Right hindlimb (tissue), 1 donor: ENCODE data around the gene CTF1.
"Not testable (repeated sequence)": the region's sequence is repeated elsewhere in the genome, so short reads cannot be mapped to it uniquely, and the experiment has no call there.

Source experiments
- DNase-seq: peaks from one replicate; pipeline ENCODE4 v3.0.0-alpha.2; 2018

CTF1 gene

GRCh38 chr16:30896261-30896888 is at the start of gene CTF1:
Gene CTF1 (plus strand): TSS chr16:30896614. CDS start chr16:30896644, 30 bp downstream.
- DNase-seq, result peak; percentile 94

DNA sequence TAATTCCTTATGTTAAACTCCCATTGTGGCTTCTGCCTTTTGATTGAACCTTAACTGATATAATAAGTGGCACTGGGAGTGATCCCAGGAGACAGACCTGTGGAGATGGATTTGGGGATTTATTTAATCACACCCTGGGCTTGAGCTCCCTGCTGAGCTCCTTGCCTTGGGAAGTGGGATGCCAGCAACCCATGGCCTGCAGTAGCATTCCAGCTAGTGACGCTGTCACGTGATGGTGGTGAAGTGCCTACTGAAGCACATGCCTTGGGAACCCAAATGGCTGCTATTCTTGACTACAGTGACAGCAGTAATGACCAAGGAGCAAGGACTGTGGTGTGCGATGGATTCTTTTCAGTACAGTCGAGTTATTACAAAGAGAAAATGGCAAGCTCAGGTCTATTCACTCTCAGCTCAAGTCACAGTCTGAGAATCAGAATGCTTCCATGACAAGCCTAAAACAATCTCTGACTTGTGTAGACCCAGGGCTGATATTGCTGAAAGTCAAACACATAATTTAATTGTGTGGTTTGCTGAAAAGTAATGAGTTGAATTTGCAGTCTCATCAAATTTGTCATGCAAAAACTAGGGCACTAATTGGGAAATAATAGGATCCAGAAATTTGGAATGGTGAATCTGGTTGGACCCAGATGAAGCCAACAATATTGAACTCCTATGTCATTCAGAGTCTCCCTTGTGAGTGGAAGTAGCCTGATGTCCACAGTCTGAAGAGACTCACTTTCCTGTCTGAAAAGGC is 49.6 kb upstream of the CTF1 start:
- DNase-seq, result no peak

DNA sequence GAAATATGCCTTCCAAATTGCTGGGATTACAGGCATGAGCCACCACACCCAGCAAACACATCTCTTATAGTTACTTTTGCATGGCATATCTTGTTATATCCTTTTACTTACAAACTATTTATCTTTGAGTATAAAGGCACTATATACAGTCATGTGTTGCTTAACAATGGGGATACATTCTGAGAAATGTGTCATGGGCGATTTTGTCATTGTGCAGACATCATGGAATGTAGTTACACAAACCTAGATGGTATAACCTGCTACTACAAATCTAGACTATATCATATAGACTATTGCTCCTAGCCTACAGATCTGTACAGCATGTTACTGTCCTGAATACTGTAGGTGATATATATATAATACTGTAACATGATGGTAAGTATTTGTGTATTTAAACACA is 46.2 kb upstream of the CTF1 start:
- DNase-seq, result no peak

- no peak for DNase-seq
Observed at GRCh38 chr16:30853758-30854157, 42.7 kb upstream of the CTF1 start.

DNA sequence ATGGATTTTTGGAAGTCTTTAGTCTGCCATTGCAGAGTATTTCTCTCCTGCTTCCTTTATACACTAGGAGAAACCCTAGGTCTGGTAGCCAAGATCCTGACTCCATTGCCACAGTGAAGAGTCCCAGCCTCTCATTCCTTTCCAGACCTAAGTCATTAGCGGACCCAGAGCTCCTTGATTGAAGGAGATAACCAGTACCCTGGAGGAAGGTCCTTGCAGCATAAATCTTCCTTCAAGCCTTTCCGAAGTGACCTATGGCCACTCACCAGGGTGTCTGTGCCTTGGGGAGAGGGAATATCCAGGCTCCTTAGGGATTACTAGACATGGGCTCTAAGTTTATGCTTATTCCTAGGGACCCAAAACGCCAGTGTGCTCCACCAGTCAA is 38.3 kb upstream of the CTF1 start:
- no peak for DNase-seq

DNA sequence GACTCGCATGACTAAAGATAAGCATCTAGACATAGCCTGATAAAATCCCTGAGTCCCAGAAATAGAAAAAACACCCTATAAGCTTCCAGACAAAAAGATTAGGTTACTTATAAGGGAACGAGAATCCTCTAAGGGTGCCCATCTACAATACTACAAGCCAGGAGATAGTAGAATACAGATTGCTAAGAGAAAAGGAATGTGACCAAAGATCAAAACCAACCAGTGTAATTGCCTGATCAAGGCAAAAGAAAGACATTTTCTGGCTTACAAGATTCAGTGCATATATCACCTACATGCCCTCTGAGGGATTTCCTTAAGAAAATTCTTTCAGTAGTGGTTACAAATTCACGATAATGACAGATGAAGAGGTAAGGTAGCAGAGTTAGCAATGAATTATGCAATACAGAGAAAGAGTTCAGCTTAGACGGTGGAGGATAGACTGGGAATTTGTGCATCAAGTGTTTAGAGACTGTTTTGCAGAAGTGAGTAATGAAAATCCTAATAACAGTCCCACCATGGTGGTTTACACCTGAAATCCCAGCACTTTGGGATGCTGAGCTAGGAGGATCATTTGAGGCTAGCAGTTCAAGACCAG is 37.5 kb upstream of the CTF1 start:
- no peak for DNase-seq

DNA sequence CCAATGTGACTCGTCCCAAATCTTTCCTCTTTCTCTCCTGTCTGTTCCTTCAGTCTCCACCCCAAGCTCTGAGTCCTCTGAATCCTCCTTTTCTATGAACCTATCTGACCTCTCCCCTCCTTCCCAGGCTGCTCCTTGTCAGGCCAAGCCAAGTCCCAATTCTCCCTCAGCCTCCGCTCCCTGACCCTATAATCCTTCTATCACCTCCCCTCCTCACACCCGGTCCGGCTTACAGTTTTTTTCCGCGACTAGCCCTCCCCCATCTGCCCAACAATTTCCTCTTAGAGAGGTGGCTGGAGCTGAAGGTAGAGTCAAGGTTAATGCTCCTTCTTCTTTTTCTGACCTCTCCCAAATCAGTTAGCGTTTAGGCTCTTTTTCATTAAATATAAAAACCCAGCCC is 35.7 kb upstream of the CTF1 start:
- not testable (repeated sequence) for DNase-seq

DNA sequence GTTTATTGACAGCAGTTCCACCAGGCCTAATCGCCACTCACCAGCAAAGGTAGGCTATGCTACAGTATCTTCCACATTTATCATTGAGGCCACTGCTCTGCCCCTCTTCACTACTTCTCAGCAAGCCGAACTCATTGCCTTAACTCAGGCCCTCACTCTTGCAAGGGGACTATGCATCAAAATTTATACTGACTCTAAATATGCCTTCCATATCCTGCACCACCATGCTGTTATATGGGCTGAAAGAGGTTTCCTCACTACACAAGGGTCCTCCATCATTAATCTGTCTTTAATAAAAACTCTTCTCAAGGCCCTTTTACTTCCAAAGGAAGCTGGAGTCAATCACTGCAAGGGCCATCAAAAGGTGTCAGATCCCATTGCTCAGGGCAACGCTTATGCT is 33.2 kb upstream of the CTF1 start:
- not testable (repeated sequence) for DNase-seq

GRCh38 chr16:30866031-30866430 is 30.4 kb upstream of the CTF1 start:
- DNase-seq, result no peak

DNA sequence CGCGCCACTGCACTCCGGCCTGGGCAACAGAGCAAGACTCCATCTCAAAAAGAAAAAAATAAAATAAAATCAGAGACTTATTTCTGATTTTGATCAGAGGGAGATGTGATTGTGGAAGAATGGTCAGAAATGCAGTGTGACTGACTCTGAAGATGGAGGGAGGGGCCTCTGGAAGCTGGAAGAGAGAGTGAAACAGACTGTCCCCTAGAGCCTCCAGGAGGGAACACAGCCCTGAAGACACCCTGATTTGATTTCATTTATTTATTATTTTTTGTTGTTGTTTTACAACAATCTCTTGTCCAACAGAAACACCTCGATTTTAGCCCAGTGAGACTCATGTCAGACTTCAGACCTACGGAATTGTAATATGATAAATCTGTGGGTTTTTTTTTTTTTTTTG is 28.7 kb upstream of the CTF1 start:
- DNase-seq, result no peak

GRCh38 chr16:30870904-30871303 is 25.5 kb upstream of the CTF1 start:
- no peak for DNase-seq

- DNase-seq, result no peak
Observed at GRCh38 chr16:30874244-30874820, 22.1 kb upstream of the CTF1 start.

GRCh38 chr16:30874821-30875717 is 21.3 kb upstream of the CTF1 start:
- peak; percentile 95 for DNase-seq

- DNase-seq, result no peak
Observed at GRCh38 chr16:30875871-30876801, 20.3 kb upstream of the CTF1 start.

- no peak for DNase-seq
Observed at GRCh38 chr16:30876867-30877266, 19.5 kb upstream of the CTF1 start.

GRCh38 chr16:30882429-30883310 is 13.7 kb upstream of the CTF1 start:
- no peak for DNase-seq

DNA sequence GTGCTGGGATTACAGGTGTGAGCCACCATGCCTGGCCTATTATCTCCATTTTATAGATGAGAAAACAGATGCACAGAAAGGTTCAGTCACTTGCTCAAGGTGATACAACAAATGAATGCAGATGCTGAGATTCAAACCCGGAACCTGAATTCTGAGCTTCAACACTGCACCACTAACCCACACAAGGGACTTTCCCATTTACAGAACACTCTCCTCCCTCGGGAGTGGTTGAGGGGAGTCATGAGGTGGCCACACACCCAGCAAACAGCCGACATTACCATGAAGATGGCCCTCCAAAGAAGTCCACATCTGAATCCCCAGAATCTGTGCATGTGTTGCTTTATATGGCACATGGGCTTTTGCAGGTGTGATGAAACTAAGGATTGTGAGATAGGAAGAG is 11.7 kb upstream of the CTF1 start:
- no peak for DNase-seq

DNA sequence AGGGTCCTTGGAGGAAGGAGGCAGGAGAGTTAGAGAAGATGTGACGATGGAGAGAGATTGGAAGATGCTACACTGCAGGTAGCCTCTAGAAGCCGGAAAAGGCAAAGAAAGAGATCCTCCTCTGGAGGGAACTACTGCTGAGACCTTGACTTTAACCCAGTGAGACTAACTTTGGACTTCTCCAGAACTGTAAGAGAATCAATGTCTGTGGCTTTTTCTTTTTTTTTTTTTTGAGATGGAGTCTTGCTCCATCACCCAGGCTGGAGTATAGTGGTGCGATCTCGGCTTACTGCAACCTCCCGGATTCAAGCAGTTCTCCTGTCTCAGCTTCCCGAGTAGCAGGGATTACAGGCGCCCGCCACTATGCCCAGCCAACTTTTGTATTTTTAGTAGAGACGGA is 11.2 kb upstream of the CTF1 start:
- no peak for DNase-seq

- DNase-seq, result no peak
Observed at GRCh38 chr16:30886145-30886544, 10.3 kb upstream of the CTF1 start.

DNA sequence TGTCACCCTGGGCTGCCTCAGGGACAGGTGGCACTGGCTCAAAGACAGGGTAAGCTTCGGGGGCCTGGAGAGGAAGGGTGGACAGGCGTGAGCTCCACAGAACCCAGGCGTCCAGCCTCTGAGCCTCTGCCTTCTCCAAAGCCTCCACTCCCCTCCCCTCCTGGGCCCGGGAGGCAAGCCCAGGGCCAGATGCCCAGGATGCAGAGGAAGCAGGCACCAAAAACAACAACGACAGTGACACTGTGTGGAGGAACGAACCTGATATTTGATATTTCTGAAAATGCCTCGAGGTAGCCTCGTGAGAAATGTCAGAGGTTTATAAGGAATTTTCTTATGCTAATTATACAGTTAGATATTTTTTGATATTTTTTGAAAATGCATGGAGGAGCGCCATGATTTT is 8.5 kb upstream of the CTF1 start:
- DNase-seq, result no peak
